Measurements from ENCODE around the gene TMEM38B.
"Not testable (repeated sequence)": the region's sequence is repeated elsewhere in the genome, so short reads cannot be mapped to it uniquely, and the experiment has no call there.

TMEM38B gene

DNA sequence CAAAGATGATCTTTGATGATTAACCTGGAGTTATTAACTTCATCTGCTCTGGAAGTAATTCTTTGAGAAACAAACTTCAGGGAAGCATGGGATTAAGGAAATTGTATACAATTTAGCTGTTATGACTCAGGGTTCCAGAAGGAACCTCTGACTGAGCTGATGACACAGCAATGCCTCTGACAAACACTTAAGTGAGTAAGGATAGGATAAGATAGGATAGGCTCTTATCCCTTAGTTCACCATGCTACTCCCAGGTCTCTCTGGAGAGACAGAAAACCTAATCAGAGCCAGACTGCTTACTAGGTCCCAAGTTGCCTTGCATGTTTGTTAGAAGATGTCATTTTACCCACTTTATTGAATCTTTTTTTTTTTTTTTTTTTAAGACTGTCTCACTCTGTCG, 12.6 kb upstream of the TMEM38B start:
- no peak for DNase-seq (ENCODE audit: low read depth in 2 of 2)

- DNase-seq (ENCODE audit: low read depth in 2 of 2) = no peak
Measured at GRCh38 chr9:105683688-105684275, 10.6 kb upstream of the TMEM38B start.

GRCh38 chr9:105686936-105687335, 7.4 kb upstream of the TMEM38B start:
- DNase-seq (ENCODE audit: low read depth in 2 of 2) = no peak

DNA sequence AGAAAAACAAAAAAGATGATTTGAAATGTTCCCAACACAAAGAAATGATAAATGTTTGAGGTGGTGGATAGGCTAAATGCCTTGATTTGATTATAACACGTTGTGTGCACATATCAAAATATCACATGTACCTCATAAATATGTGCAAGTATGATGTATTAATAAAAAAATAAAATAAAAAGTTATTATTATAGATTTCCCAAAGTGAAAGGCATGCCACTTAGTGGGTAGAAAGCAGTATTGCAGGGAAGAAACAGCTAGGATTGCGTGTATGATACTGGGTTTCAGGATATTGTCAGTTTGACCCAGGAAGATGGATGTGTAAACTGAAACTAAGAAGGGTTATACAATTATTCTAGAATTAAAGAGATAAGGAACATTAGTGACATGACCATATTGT, 3.6 kb upstream of the TMEM38B start:
- DNase-seq (ENCODE audit: low read depth in 2 of 2) = no peak

DNA sequence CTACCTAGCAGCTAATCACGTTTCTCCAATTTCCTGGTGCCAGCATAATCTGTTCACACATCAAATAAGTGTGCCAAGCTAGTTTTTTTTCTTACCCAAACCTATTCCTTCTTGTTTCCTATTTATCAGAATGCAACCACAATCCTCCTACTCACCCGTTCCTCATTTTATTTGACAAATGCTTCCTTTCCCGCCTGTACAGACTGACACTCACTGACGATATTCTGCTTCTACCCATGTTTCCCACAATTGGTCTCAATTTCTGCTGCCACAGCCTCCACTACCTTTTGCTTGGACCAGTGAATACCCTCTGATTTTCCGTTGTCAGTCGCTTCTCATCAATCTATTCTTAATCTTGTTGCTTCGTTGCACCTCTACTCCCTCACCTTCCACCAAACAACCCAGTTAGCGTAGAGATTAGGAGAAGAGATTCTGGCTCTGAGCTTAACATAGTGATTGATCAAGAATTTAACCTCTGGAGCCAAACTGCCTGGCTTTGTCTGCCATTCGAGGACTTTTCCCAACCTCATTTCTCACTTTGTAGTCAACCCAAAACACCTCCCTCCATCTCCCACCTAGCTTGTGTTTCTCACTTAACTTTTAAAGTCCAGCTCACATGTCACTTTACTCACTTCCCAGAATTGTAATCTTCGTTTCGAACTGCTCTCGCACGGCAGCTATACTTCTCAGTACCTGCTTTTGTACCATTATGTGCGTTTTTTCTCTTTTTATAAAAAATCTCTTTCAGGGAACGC, 729 bp upstream of the TMEM38B start:
- no peak for DNase-seq (ENCODE audit: low read depth in 2 of 2)

GRCh38 chr9:105694848-105695581, 674 bp downstream of the TMEM38B start:
- peak; percentile 32 to 40 for DNase-seq (ENCODE audit: low read depth in 2 of 2)

DNA sequence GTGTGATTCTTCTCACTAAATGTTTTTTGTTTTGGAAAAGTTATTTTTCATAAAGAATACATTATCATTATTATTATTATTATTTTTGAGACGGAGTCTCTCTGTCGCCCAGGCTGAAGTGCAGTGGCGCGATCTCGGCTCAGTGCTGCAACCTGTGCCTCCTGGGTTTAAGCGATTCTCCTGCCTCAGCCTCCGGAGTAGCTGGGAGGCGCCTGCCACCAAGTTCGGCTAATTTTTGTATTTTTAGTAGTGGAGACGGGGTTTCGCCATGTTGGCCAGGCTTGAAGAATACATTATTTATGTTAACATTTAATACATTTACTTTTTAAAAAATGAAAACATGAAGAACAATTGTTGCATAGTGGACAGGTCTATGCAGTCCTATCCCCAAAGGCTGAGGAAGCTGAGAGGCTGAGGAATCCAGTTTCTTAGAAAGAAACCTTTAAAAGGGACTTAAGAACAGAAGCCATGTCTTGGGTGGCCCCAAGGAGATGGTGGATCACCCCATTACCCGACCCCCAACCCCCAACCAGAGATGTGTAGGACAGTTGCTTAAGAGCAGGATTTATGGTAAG, 2.0 kb downstream of the TMEM38B start:
- DNase-seq (ENCODE audit: low read depth in 2 of 2) = no peak

GRCh38 chr9:105697871-105698270, 3.5 kb downstream of the TMEM38B start:
- DNase-seq (ENCODE audit: low read depth in 2 of 2) = no peak

GRCh38 chr9:105698348-105698870, 4.1 kb downstream of the TMEM38B start:
- no peak for DNase-seq (ENCODE audit: low read depth in 2 of 2)

DNA sequence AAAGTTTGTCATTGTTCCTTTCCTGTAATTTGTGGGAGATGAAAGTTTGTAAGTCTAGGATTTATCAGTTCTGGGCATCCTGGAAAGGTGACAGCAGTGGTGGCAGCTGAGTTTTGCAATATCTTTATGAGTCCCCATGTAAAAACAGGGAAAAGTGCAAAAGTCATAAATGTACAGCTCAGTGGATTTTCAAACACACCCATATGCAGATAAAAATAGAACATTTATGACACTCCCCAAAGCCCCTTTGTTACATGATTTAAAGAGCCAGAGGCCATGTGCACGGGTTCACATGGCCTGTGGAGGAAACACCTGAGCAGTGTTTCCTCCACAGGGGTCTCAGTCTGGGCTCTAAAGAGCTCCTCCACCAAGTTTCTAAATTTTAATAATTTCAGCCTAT, 6.3 kb downstream of the TMEM38B start:
- DNase-seq (ENCODE audit: low read depth in 2 of 2) = no peak

GRCh38 chr9:105701145-105701544, 6.8 kb downstream of the TMEM38B start:
- no peak for DNase-seq (ENCODE audit: low read depth in 2 of 2)

DNA sequence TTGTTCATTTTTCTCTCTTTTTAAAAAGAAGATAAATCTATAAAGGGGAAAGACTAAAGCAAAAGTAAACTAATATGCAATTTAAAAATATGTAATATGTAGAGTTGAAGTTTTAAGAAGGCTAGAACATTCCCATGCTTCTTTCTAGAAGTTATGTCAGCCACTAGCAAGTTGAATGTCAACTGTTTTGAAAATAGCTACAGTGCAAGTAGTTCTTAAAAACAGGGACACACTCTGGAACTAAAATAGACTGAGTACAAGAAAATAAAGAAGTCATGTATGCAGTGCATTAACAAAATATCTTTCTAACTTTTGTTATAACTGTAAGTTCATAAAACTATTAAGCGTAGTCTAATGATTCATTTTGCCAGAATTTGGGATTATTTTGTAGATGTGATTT, 7.9 kb downstream of the TMEM38B start:
- no peak for DNase-seq (ENCODE audit: low read depth in 2 of 2)

GRCh38 chr9:105703638-105704037, 9.3 kb downstream of the TMEM38B start:
- not testable (repeated sequence) for DNase-seq (ENCODE audit: low read depth in 2 of 2)

GRCh38 chr9:105706156-105706555, 11.8 kb downstream of the TMEM38B start:
- DNase-seq (ENCODE audit: low read depth in 2 of 2) = no peak

DNA sequence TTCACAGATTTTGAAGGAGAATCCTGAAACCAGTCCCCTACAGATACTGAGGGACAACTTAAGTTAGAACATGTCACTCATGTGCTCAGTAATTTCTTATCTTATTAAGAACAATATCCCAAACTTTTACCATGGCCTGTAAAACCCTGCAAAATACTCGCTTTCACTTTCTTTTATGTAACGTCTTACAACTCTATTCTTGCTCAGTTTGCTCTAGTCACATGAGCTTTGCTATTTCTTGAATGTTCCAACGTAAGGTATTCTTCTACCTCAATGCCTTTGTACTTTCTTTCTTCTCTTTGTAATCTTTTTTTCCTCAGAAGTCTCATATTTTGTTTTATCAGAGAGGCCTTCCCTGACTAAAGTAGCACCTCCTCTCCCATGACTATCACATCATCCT, 14.1 kb downstream of the TMEM38B start:
- DNase-seq (ENCODE audit: low read depth in 2 of 2) = no peak

DNA sequence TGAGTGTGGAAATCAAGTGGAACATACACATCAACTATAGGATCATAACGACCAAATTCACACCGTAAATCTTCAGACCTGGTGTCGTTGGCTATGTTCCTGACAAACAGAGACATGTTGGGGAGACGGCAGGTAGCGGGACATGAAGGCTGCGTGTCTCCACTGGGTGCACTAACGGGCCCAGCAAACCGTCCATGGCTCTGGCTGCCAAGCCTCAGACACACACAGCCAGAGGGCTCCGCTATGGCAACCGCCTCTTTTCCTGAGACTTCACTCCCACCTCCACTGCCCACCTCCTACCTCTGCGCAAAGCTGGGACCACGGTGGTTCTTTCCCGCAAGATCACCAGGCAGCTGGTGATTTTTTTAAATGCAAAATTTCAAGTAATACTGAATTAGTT, 16.3 kb downstream of the TMEM38B start:
- no peak for DNase-seq (ENCODE audit: low read depth in 2 of 2)

- DNase-seq (ENCODE audit: low read depth in 2 of 2) = no peak
Measured at GRCh38 chr9:105711867-105712266, 17.5 kb downstream of the TMEM38B start.

DNA sequence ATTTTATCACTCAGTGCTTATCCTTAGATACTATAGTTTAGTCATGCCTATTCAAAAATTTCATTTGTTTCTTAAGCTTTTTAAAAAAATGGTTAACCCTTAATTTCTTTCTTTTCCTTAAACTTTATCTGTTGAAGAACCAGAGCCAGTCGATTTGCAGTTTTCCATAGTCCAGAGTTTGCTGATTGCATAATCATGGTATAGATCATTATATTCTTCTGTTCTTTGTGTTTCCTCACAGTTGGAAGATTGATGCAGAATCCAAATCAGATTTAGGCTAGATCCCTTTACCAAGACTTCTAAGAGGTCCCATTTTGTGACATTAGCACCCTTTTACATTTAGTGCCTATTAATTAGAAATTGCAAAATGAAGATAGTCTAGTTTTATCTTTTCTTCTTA, 18.0 kb downstream of the TMEM38B start:
- DNase-seq (ENCODE audit: low read depth in 2 of 2) = no peak

DNA sequence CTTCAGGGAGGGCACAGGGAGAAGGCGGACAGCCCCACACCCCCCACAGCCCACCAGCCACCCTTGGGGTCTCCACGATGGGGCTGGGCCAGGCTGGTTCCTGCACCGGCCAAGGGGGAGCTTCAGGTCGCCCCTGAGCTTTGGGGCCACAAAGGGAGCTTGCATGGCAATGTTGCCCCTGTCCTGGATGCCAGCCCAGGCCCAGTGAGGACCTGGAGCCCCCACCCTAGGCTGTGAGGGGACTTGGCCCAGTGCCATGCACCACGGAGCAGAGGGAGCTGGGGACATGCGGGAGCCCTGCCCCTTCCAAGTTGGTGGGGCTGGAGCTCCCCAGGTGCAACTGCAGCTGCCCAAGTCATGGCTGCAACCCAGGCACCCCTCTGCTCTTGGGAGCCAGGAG, 18.4 kb downstream of the TMEM38B start:
- DNase-seq (ENCODE audit: low read depth in 2 of 2) = no peak

DNA sequence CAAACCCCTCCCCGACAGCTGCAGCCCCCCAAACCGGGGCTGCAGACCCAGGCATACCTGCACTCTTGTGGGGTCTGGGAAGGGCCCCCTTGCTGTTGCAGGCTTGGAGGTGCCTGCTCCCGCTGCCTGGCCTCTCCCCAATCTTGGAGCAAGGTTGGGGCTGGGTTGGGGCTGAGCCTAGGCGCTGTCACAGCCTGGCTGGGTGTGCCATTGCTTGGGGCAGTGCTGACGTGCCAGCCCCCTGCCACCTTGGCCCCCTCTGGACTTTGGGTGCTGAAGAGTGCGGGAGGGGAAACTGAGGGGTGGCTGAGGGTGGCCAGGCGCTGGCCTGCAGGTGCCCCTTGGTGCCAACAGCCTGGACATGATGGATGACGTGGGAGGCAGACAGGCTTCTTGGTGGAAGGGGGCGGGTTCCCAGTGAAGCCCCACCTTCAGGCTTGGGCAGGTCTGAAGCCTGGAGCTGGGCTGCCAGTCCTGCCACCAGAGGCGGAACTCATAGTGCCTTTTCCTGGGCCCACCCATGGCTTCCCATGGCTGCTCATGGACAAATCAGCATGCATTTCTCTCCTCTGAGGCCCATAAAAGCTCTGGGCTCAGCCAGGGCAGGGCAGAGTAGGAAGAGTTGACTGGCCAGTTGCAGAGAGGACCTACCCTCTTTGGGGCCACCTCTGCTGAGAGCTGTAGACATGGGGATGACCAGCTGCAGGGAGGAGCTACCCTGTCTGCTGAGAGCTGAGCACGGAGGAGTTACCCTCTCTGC, 19.1 kb downstream of the TMEM38B start:
- no peak for DNase-seq (ENCODE audit: low read depth in 2 of 2)

DNA sequence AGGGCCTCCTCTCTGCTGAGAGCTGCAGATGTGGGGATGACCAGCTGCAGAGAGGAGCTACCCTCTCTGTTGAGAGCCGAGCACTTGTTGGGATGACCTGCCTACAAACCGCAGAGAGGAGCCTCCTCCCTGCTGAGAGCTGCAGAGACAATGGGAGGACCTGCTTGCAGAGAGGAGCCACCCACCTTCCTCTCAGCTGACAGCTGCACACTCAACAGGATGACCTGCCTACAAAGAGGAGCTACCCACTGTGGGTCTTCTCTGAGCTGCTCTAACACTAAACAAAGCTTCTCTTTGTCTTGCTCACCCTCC, 19.6 kb downstream of the TMEM38B start:
- no peak for DNase-seq (ENCODE audit: low read depth in 2 of 2)

DNA sequence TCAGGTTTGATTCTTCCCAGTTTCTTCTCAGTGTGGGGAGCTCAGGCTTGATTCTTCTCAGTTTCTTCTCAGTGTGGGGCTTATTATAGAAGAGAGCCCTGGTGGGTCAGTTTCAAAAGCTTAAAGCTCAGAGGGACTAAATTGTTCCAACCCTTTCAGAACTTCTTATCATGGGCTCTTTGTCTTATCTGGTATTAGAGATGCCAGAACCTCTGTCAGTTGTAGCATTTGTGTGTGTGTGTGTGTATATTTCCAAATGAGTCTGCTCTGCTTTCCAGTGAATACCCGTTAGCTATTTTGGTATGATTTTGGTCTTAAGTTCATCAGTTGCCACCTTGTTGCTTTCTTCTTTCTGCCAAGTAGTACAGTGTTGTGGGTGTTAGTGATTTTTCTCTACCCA, 21.8 kb downstream of the TMEM38B start:
- no peak for DNase-seq (ENCODE audit: low read depth in 2 of 2)
